GM21423 (cell line): ENCODE measurements around the gene SHLD1.
"Not testable (repeated sequence)": the region's sequence is repeated elsewhere in the genome, so short reads cannot be mapped to it uniquely, and the experiment has no call there.

Experiments used
- ATAC-seq: cut with Tn5 transposase; IDR thresholded peaks from one replicate; pipeline ENCODE4 v1.9.1; 2021; ENCODE audit warnings: mild to moderate bottlenecking, moderate library complexity; ENCODE audit not compliant: unreplicated experiment

The SHLD1 gene

GRCh38 chr20:5735845-5736510 lies 14.2 kb upstream of the SHLD1 start:
- ATAC-seq = no peak

GRCh38 chr20:5737619-5737953 lies 12.6 kb upstream of the SHLD1 start:
- ATAC-seq = no peak

- ATAC-seq = no peak
These were observed 12.2 kb upstream of the SHLD1 start for GRCh38 chr20:5737966-5738365.

- ATAC-seq = not testable (repeated sequence)
These were observed 9.6 kb upstream of the SHLD1 start for GRCh38 chr20:5740643-5741042.

GRCh38 chr20:5741089-5741488 lies 9.1 kb upstream of the SHLD1 start:
- no peak for ATAC-seq

GRCh38 chr20:5742041-5742440 lies 8.2 kb upstream of the SHLD1 start:
- ATAC-seq = no peak

- no peak for ATAC-seq
These were observed 4.7 kb upstream of the SHLD1 start for GRCh38 chr20:5745416-5746030.

- ATAC-seq = no peak
These were observed 4.1 kb upstream of the SHLD1 start for GRCh38 chr20:5746064-5746463.

- no peak for ATAC-seq
These were observed 2.0 kb upstream of the SHLD1 start for GRCh38 chr20:5748246-5748645.

- not testable (repeated sequence) for ATAC-seq
These were observed 669 bp upstream of the SHLD1 start for GRCh38 chr20:5749512-5749951.

GRCh38 chr20:5751856-5752255 lies 1.7 kb downstream of the SHLD1 start:
- ATAC-seq = no peak

- no peak for ATAC-seq
These were observed 3.6 kb downstream of the SHLD1 start for GRCh38 chr20:5753814-5754213.

GRCh38 chr20:5757949-5758348 lies 7.7 kb downstream of the SHLD1 start:
- no peak for ATAC-seq

GRCh38 chr20:5766085-5766764 lies 16.0 kb downstream of the SHLD1 start:
- no peak for ATAC-seq

GRCh38 chr20:5767493-5768098 lies 17.4 kb downstream of the SHLD1 start:
- ATAC-seq = no peak

- ATAC-seq = no peak
These were observed 20.2 kb downstream of the SHLD1 start for GRCh38 chr20:5770231-5770986.

GRCh38 chr20:5770987-5771318 lies 20.8 kb downstream of the SHLD1 start:
- ATAC-seq = peak; percentile 61

GRCh38 chr20:5772704-5773103 lies 22.5 kb downstream of the SHLD1 start:
- ATAC-seq = no peak

- no peak for ATAC-seq
These were observed 23.4 kb downstream of the SHLD1 start for GRCh38 chr20:5773589-5773988.

GRCh38 chr20:5776077-5776476 lies 25.9 kb downstream of the SHLD1 start:
- no peak for ATAC-seq
